Stomach (tissue), 9 donors: ENCODE measurements around the gene PPCS. TPM values are rescaled to one million over a fixed set of nuclear protein-coding genes. Genes with fewer than 3 reads are reported as not detected.

Experiments
- DNase-seq, 2 donors: peaks; one replicate each; pipeline versions ENCODE4 v3.0.0 to v3.0.0-alpha.2; 2013 to 2019
- H3K27ac ChIP-seq, 5 donors: fragments of 200-600 bp in 4 of 5; sonication (generic) in 4 of 5; one replicate each; pipeline ENCODE4 v1.5.1; 2013 to 2019; ENCODE audit warnings: mild to moderate bottlenecking in 1 of 5, moderate library complexity in 1 of 5
- H3K27me3 ChIP-seq, 3 donors: fragments of 200-600 bp; sonication (generic); one replicate each; pipeline ENCODE4 v1.5.1; 2017 to 2019; ENCODE audit warnings: mixed run types in 1 of 3
- H3K36me3 ChIP-seq, 4 donors: fragments of 200-600 bp; sonication (generic); 1 replicate in 3 of 4; 2 replicates in 1 of 4; pipeline ENCODE4 v1.5.1; 2016 to 2019
- H3K4me1 ChIP-seq, 4 donors: fragments of 200-600 bp; sonication (generic); one replicate each; pipeline ENCODE4 v1.5.1; 2016 to 2019
- H3K4me3 ChIP-seq, 4 donors: fragments of 200-600 bp; sonication (generic) in 3 of 4; one replicate each; pipeline ENCODE4 v1.5.1; 2016 to 2019; ENCODE audit warnings: mild to moderate bottlenecking in 1 of 4
- H3K9me3 ChIP-seq, 4 donors: fragments of 200-600 bp; sonication (generic); one replicate each; pipeline ENCODE4 v1.5.1; 2016 to 2019
- CTCF ChIP-seq, 7 experiments: fragments of 450-650 bp in 4 of 7; fragments of 200-600 bp in 3 of 7; sonication (generic) in 3 of 7; IDR thresholded peaks; one replicate each; pipeline ENCODE4 v1.5.1; 2016 to 2019; ENCODE audit warnings: antibody characterized with exemption in 7 of 7, control low read depth in 2 of 7, mild to moderate bottlenecking in 1 of 7
- EP300 ChIP-seq: sonication (generic); formaldehyde crosslinking; IDR thresholded peaks from one replicate; pipeline ENCODE4 v1.6.1; 2017; ENCODE audit warnings: antibody characterized with exemption
- POLR2A ChIP-seq, 4 donors: fragments of 450-650 bp; IDR thresholded peaks; one replicate each; pipeline ENCODE4 v1.6.1; 2016; ENCODE audit warnings: antibody characterized with exemption in 4 of 4, control low read depth in 2 of 4, mild to moderate bottlenecking in 1 of 4, moderate library complexity in 1 of 4
- POLR2AphosphoS5 ChIP-seq, 3 donors: sonication (generic); formaldehyde crosslinking; IDR thresholded peaks; one replicate each; pipeline ENCODE4 v1.6.1; 2016; ENCODE audit warnings: antibody characterized with exemption in 3 of 3
- WGBS, 5 donors: extraction: QIAGEN DNeasy Blood & Tissue Kit in 3 of 5; methylation state at CpG; one replicate each; pipeline versions ENCODE4 v1.1.5 to v1.1.7; 2013 to 2018; 5-methylcytosine and 5-hydroxymethylcytosine counted together
- intact Hi-C: fragments of 100-400 bp; cut with DNase I; formaldehyde crosslinking; loops from one replicate; pipeline ENCODE4 v1.15.1; 2023; ENCODE audit warnings: low total_unique reads
- polyA plus RNA-seq, 3 donors: library from polyadenylated mRNA; stranded (reverse); fragments of 200-250 nt; gene quantifications; one replicate each; pipeline ENCODE4 v1.2.3, GENCODE V29; 2013
- total RNA-seq, 5 donors: library from RNA; depleted of rRNA; stranded (reverse); fragments of >200 nt; gene quantifications; one replicate each; pipeline versions ENCODE4 v1.1.0 to v1.2.3, GENCODE V29; 2014 to 2016
- donor health status: healthy with polysubstance abuse.
- donor health status: Bipolar disorder and iron deficiency.
- donor health status: healthy.

The PPCS gene
- total and polyA plus RNA-seq, 8 donors, result 17.0 to 446 (median 68.6) TPM

DNA sequence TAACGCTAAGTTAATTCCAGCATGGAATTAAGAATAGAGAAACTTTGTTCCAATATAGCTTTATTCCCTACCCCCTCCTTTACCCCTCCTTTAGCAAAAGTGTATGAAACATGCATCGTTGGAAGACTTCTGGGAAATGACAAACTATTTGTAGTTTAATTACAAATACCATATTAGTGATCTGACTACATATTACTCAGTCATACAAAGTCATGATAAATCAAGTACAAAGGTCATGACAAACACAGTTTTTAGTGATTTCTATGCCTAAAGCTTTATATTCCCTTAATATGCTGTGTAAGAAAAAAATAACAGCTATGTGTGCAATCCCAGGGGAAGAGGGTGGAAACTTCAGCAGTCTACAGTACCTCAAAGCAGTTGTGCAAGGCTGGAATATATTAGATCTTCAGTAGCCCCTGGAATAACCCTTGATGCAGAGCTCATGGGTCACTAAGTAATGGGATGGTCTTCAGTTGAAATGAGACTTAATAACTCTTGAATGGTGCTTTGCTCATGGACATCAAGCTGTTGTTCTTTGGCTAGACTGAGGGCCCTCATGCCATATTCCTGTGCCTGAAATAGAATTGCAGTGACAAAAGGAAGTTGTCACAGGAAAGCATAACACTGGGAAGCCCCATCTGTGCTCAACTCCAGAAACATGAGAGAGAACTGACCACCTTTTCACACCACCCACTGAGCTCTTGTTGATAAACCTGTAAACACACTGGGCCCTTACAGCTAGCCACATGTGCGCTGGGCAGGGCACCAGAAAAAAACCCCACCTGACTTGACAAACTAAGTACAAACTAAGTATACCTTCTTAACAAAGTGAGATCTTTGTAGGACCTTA lies 25.8 kb upstream of the PPCS start:
- H3K27ac ChIP-seq, result no peak overlapping the region
- TF ChIP-seq POLR2A (IDR thresholded peaks at IDR 0.05), result no peak
- no peak for TF ChIP-seq EP300
- no peak for TF ChIP-seq CTCF (IDR thresholded peaks at IDR 0.05)
- no peak for TF ChIP-seq POLR2AphosphoS5 (IDR thresholded peaks at IDR 0.05)
- H3K27me3 ChIP-seq, result no peaks in the 10 kb centered on the region
- no peaks in the 10 kb centered on the region for H3K36me3 ChIP-seq
- no peak for DNase-seq
- H3K4me3 ChIP-seq, result no peak overlapping the region
- intact Hi-C loops, result no loop called here
- no peaks in the 10 kb centered on the region for H3K9me3 ChIP-seq
- 71 to 85% (median 77%) methylated on average over 3 of the region's 3 CpGs for WGBS, 5 donors
- H3K4me1 ChIP-seq, result no peaks in the 10 kb centered on the region

GRCh38 chr1:42431514-42431913 lies 24.8 kb upstream of the PPCS start:
- no peak overlapping the region for H3K27ac ChIP-seq
- WGBS, 5 donors, result 61 to 76% (median 67%) methylated on average over 3 of the region's 3 CpGs
- intact Hi-C loops, result no loop called here

GRCh38 chr1:42432714-42433113 lies 23.6 kb upstream of the PPCS start:
- H3K36me3 ChIP-seq, result no peaks in the 10 kb centered on the region
- H3K9me3 ChIP-seq, result no peaks in the 10 kb centered on the region

More at GRCh38 chr1:42431514-42431913, 24.8 kb upstream of the PPCS start:
- no peak for TF ChIP-seq POLR2A (IDR thresholded peaks at IDR 0.05)
- no peaks in the 10 kb centered on the region for H3K9me3 ChIP-seq
- no peak overlapping the region for H3K4me3 ChIP-seq
- no peaks in the 10 kb centered on the region for H3K27me3 ChIP-seq
- DNase-seq, result peak in 1 of 2 donors; percentile 35
- no peaks in the 10 kb centered on the region for H3K36me3 ChIP-seq
- no peaks in the 10 kb centered on the region for H3K4me1 ChIP-seq

DNA sequence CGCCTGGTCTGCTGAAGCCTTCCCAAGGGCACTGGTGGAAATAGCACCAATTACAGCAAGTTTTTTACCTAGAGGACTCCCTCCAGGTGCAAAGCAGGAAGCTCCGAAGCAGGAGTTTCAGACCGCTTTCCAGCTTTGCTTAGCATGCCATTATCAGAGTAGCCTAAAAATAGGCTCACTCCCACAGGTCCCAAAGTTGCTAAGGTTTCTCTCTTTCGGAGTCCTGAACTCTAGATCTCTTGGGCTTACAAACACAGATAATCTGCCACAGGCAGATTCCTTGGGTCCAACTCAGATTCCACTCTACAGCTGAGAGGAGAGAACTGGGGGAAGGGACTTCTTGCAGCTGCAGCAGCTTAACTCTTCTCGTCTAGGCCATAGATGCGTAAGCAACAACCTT lies 23.0 kb upstream of the PPCS start:
- Histone ChIP-seq H3K4me1 (no peaks in the 10 kb centered on the region), H3K4me3 (no peak overlapping the region), H3K36me3 (no peaks in the 10 kb centered on the region), H3K27me3 (no peaks in the 10 kb centered on the region), H3K9me3 (no peaks in the 10 kb centered on the region), H3K27ac (no peak overlapping the region)
- intact Hi-C loops, result no loop called here
- 85 to 92% (median 90%) methylated on average over 6 of the region's 6 CpGs for WGBS, 5 donors
- TF ChIP-seq CTCF (IDR thresholded peaks at IDR 0.05) (no peak), POLR2A (IDR thresholded peaks at IDR 0.05) (no peak), POLR2AphosphoS5 (IDR thresholded peaks at IDR 0.05) (no peak), EP300 (no peak)
- DNase-seq, result no peak

More at GRCh38 chr1:42432714-42433113, 23.6 kb upstream of the PPCS start:
- TF ChIP-seq CTCF (IDR thresholded peaks at IDR 0.05), result no peak
- H3K4me3 ChIP-seq, result no peak overlapping the region
- DNase-seq, result no peak
- no peaks in the 10 kb centered on the region for H3K4me1 ChIP-seq
- no peaks in the 10 kb centered on the region for H3K27me3 ChIP-seq
- no peak overlapping the region for H3K27ac ChIP-seq
- intact Hi-C loops, result no loop called here
- WGBS, 5 donors, result 93 to 94% (median 94%) methylated on average over 4 of the region's 4 CpGs

DNA sequence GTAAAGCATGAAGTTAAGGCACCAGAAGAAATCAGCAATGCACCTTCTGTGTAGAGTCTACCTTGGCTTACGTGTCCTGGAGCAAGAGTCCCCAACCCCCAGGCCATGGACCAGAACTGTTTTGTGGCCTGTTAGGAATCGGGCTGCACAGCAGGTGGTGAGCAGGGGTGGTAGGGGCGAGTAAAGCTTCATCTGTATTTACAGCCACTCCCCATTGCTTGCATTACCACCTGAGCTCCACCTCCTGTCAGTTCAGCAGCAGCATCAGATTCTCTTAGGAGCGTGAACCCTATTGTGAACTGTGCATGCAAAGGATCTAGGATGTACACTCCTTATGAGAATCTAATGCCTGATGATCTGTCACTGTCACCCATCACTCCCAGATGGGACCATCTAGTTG lies 22.0 kb upstream of the PPCS start:
- WGBS, 5 donors, result 88 to 97% (median 94%) methylated on average over 4 of the region's 4 CpGs

More for the DNA sequence above, 22.0 kb upstream of the PPCS start:
- no peak for TF ChIP-seq POLR2A (IDR thresholded peaks at IDR 0.05)
- TF ChIP-seq POLR2AphosphoS5 (IDR thresholded peaks at IDR 0.05), result no peak
- TF ChIP-seq CTCF (IDR thresholded peaks at IDR 0.05), result no peak
- no peak for TF ChIP-seq EP300
- intact Hi-C loops, result no loop called here
- Histone ChIP-seq H3K27me3 (no peaks in the 10 kb centered on the region), H3K27ac (no peak overlapping the region), H3K4me1 (no peaks in the 10 kb centered on the region), H3K9me3 (no peaks in the 10 kb centered on the region), H3K36me3 (no peaks in the 10 kb centered on the region), H3K4me3 (no peak overlapping the region)
- DNase-seq, result no peak
